Smooth muscle cell (in vitro differentiated cells): ENCODE data around the gene GET3. TPM values are rescaled to one million over a fixed set of nuclear protein-coding genes. Genes with fewer than 3 reads are reported as not detected.

ENCODE experiments used
- DNase-seq: peaks from one replicate; lab custom pipeline; 2025; ENCODE audit not compliant: unreplicated experiment; lab: John Stamatoyannopoulos, UW
- H2AFZ ChIP-seq: fragments of 200-600 bp; sonication (generic); 2 replicates; pipeline ENCODE4 v1.6.0; 2016; ENCODE audit warnings: antibody characterized with exemption, low read depth, mild to moderate bottlenecking
- H3F3A ChIP-seq: fragments of 200-600 bp; sonication (generic); 2 replicates; pipeline ENCODE4 v1.6.0; 2017; ENCODE audit warnings: antibody characterized with exemption, low read depth
- H3K27ac ChIP-seq: fragments of 200-600 bp; sonication (generic); 2 replicates; pipeline ENCODE4 v1.5.1; 2016; ENCODE audit warnings: low read depth, mild to moderate bottlenecking
- H3K27me3 ChIP-seq: fragments of 200-600 bp; sonication (generic); 2 replicates; pipeline ENCODE4 v1.6.1; 2016; ENCODE audit warnings: low read depth, mild to moderate bottlenecking
- H3K36me3 ChIP-seq: fragments of 200-600 bp; sonication (generic); 2 replicates; pipeline ENCODE4 v1.5.1; 2016; ENCODE audit warnings: low read depth
- H3K4me1 ChIP-seq: fragments of 200-600 bp; sonication (generic); 2 replicates; pipeline ENCODE4 v1.5.1; 2016; ENCODE audit warnings: low read depth
- H3K4me2 ChIP-seq: fragments of 200-600 bp; sonication (generic); 2 replicates; pipeline ENCODE4 v1.6.0; 2016; ENCODE audit warnings: mild to moderate bottlenecking
- H3K4me3 ChIP-seq: fragments of 200-600 bp; sonication (generic); 2 replicates; pipeline ENCODE4 v1.5.1; 2016; ENCODE audit warnings: mild to moderate bottlenecking
- H3K79me2 ChIP-seq: fragments of 200-600 bp; sonication (generic); 2 replicates; pipeline ENCODE4 v1.6.0; 2016; ENCODE audit warnings: low read depth, mild to moderate bottlenecking
- H3K9ac ChIP-seq: fragments of 200-600 bp; sonication (generic); 2 replicates; pipeline ENCODE4 v1.6.0; 2016; ENCODE audit warnings: low read depth
- H3K9me3 ChIP-seq: fragments of 200-600 bp; sonication (generic); replicated peaks from 2 replicates; pipeline ENCODE4 v1.5.1; 2016; ENCODE audit warnings: low read depth
- H4K20me1 ChIP-seq: fragments of 200-600 bp; sonication (generic); 2 replicates; pipeline ENCODE4 v1.6.0; 2016; ENCODE audit warnings: low read depth
- WGBS: methylation state at CpG from one replicate; pipeline ENCODE4 v1.1.7; 2016; ENCODE audit warnings: low lambda C conversion rate; 5-methylcytosine and 5-hydroxymethylcytosine counted together
- polyA plus RNA-seq: library from polyadenylated mRNA; unstranded; fragments of >200 nt; fragmentation: Nextera tagmentation; extraction: Ambion mirVana; gene quantifications from 2 replicates; pipeline ENCODE4 v1.2.1, GENCODE V29; 2016
- total RNA-seq: library from RNA; depleted of rRNA; stranded (reverse); fragments of >200 nt; gene quantifications from 2 replicates; pipeline ENCODE4 v1.2.3, GENCODE V29; 2014
- TF ChIP-seq, protein P1 (sequence below): fragments of 200-600 bp; sonication (generic); IDR thresholded peaks from 2 replicates; pipeline ENCODE4 v1.5.1; 2017; ENCODE audit warnings: borderline replicate concordance, mild to moderate bottlenecking, antibody characterized with exemption; ENCODE audit not compliant: insufficient read depth, poor library complexity, severe bottlenecking

GET3 gene
- total and polyA plus RNA-seq, 2 experiments from 2014 or later: 51.4 to 99.6 TPM

DNA sequence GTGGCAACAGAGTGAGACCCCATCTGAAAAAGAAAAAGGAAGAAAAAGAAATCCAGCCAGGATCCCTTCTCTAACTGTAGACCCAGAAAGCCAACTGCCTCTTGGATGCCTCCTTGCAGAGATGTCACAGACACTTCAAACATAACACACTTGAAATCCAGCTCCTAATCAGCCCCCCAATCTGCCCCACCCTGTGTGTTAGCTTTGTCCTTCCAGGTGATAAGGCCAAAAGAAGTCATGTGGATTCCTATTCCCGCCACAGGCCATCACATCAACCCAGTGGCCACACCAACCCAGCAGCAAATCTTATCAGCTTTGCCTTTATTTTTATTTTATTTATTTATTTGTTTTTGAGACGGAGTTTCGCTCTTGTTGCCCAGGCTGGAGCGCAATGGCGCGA lies 22.4 kb downstream of the GET3 start:
- Histone ChIP-seq H3K4me1 (peaks cover 4% of the 10 kb centered on the region), H3K4me3 (no peak overlapping the region), H4K20me1 (no peaks in the 10 kb centered on the region), H3F3A (peaks cover 4% of the 10 kb centered on the region), H3K79me2 (no peaks in the 10 kb centered on the region), H3K4me2 (no peak overlapping the region), H3K27me3 (no peaks in the 10 kb centered on the region), H3K9ac (no peak overlapping the region), H3K27ac (no peak overlapping the region), H3K9me3 (no peaks in the 10 kb centered on the region), H3K36me3 (no peaks in the 10 kb centered on the region), H2AFZ (no peak overlapping the region)
- no peak for DNase-seq
- 95% methylated on average over 6 of the region's 6 CpGs for WGBS
- TF ChIP-seq, protein P1, sequence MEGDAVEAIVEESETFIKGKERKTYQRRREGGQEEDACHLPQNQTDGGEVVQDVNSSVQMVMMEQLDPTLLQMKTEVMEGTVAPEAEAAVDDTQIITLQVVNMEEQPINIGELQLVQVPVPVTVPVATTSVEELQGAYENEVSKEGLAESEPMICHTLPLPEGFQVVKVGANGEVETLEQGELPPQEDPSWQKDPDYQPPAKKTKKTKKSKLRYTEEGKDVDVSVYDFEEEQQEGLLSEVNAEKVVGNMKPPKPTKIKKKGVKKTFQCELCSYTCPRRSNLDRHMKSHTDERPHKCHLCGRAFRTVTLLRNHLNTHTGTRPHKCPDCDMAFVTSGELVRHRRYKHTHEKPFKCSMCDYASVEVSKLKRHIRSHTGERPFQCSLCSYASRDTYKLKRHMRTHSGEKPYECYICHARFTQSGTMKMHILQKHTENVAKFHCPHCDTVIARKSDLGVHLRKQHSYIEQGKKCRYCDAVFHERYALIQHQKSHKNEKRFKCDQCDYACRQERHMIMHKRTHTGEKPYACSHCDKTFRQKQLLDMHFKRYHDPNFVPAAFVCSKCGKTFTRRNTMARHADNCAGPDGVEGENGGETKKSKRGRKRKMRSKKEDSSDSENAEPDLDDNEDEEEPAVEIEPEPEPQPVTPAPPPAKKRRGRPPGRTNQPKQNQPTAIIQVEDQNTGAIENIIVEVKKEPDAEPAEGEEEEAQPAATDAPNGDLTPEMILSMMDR: no peak

DNA sequence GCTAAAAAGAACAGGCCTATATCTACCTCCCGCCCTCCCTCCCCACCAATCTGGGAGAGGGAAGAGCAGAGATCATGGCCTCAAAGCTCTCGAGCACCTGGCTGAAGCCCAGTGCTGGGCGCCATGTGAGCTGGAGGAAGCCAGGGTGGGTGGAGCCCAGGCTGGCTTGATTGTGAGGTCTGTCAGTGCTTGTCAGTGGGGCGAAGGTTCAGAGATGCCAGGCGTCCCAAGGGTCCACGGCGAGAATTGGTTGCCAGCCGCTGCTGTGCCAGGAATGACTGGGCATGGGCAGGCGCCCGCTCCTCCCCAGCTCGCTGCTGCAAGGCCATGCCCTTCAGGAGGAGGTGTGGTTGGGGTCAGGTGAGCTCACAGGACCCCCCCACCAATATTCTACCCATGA lies 25.8 kb downstream of the GET3 start:
- TF ChIP-seq, protein P1: no peak
- DNase-seq: no peak
- no peaks in the 10 kb centered on the region for H3K9me3 ChIP-seq
- H3F3A ChIP-seq: peaks cover 2% of the 10 kb centered on the region
- no peaks in the 10 kb centered on the region for H4K20me1 ChIP-seq
- H3K79me2 ChIP-seq: no peaks in the 10 kb centered on the region
- H3K27ac ChIP-seq: no peak overlapping the region
- no peaks in the 10 kb centered on the region for H3K4me1 ChIP-seq
- no peak overlapping the region for H3K9ac ChIP-seq
- H3K27me3 ChIP-seq: no peaks in the 10 kb centered on the region
- H3K4me3 ChIP-seq: no peak overlapping the region
- 92% methylated on average over 11 of the region's 11 CpGs for WGBS
- no peaks in the 10 kb centered on the region for H3K36me3 ChIP-seq
- H2AFZ ChIP-seq: no peak overlapping the region
- no peak overlapping the region for H3K4me2 ChIP-seq

DNA sequence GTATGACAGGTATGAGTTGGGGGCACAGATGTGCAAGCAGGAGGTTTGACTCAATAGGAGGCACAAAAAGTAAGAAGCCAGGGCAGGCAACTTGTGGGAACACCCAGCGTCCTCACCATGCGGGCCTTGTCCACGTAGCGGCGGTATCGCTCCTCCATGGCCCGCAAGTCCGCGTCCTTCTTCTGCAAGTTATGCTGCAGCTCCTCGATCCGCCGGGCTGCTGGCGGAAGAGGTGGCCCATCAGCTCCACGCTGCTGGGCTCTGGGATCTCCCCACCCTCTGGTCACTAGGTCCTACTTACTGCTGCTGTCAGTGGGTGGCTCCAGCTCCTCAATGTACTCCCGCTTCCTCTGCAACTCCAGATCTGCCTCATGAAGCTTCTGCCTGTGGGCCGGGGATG lies 27.4 kb downstream of the GET3 start:
- no peaks in the 10 kb centered on the region for H3K27me3 ChIP-seq
- H3K4me1 ChIP-seq: peaks cover 4% of the 10 kb centered on the region
- no peaks in the 10 kb centered on the region for H4K20me1 ChIP-seq
- H3K79me2 ChIP-seq: no peaks in the 10 kb centered on the region
- no peak for DNase-seq
- H2AFZ ChIP-seq: no peak overlapping the region
- 94% methylated on average over 11 of the region's 16 CpGs for WGBS
- no peaks in the 10 kb centered on the region for H3F3A ChIP-seq
- no peak overlapping the region for H3K9ac ChIP-seq
- no peak overlapping the region for H3K4me2 ChIP-seq
- no peak overlapping the region for H3K4me3 ChIP-seq
- no peaks in the 10 kb centered on the region for H3K36me3 ChIP-seq
- TF ChIP-seq, protein P1: no peak
- no peaks in the 10 kb centered on the region for H3K9me3 ChIP-seq
- no peak overlapping the region for H3K27ac ChIP-seq

DNA sequence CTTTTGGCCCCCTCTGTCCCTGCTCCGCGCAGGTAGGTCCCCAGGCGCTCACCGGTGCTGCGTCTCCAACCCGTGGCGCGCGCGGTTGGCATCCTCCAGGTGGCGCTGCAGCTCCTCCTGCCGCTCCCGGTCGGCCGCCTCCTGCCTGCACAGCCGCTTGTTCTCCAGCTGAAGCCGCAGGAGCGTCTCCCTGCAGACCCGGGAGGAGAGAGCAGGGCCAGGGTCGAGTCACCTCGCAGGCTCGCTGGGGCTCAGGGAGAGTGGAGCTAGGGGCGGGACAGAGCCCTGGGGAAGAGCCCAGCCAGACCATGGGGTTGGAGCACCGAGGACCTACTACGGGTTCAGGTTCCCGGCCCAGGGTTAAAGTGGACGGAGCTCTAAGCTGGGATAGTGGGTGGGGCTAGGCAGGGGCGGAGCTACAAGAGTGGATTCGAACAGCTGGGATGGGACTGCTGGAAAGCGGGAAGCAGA lies 28.8 kb downstream of the GET3 start:
- 52% methylated on average over 26 of the region's 30 CpGs for WGBS

More for the DNA sequence above, 28.8 kb downstream of the GET3 start:
- Histone ChIP-seq H3F3A (no peaks in the 10 kb centered on the region), H3K79me2 (no peaks in the 10 kb centered on the region), H3K27me3 (no peaks in the 10 kb centered on the region), H2AFZ (no peak overlapping the region), H3K9me3 (no peaks in the 10 kb centered on the region), H3K27ac (no peak overlapping the region), H3K4me2 (peak overlapping the region; percentile 80), H3K4me1 (peaks cover 6% of the 10 kb centered on the region), H4K20me1 (no peaks in the 10 kb centered on the region), H3K4me3 (peak overlapping the region; percentile 58), H3K9ac (no peak overlapping the region), H3K36me3 (no peaks in the 10 kb centered on the region)
- TF ChIP-seq, protein P1: peak; percentile 62
- peak; percentile 33 for DNase-seq
